Ovary (tissue), 3 donors: Measurements from ENCODE around the gene ATP5F1E.

Experiments used
- CTCF ChIP-seq, 3 donors: fragments of 450-650 bp in 2 of 3; fragments of 200-600 bp in 1 of 3; IDR thresholded peaks; one replicate each; pipeline versions ENCODE4 v1.5.1 to v1.8.0; 2016 to 2022; ENCODE audit warnings: antibody characterized with exemption in 3 of 3, mild to moderate bottlenecking in 1 of 3
- POLR2A ChIP-seq: fragments of 450-650 bp; IDR thresholded peaks from one replicate; pipeline ENCODE4 v1.6.1; 2017; ENCODE audit warnings: antibody characterized with exemption, mild to moderate bottlenecking, moderate library complexity
- donor health status: DM: no; HTN: no; CAD: no.

GRCh38 chr20:59078231-59078630, 46.1 kb upstream of the ATP5F1E start:
- TF ChIP-seq POLR2A (no peak), CTCF (IDR thresholded peaks at IDR 0.05) (no peak)
